AG10803 (cell line): Measurements from ENCODE around the gene SIX1.

Source experiments
- DNase-seq: peaks from one replicate; pipeline ENCODE4 v3.0.0; 2010; ENCODE audit warnings: low read depth
- H3K4me3 ChIP-seq: 2 replicates; pipeline ENCODE4 v1.5.1; 2011; ENCODE audit warnings: mild to moderate bottlenecking, low read length, control low read depth
- TF ChIP-seq, protein P1 (sequence below): conservative IDR thresholded peaks from 2 replicates; pipeline ENCODE4 v1.5.1; 2011; ENCODE audit warnings: mild to moderate bottlenecking, low read length, control low read depth, inconsistent platforms

SIX1 gene

DNA sequence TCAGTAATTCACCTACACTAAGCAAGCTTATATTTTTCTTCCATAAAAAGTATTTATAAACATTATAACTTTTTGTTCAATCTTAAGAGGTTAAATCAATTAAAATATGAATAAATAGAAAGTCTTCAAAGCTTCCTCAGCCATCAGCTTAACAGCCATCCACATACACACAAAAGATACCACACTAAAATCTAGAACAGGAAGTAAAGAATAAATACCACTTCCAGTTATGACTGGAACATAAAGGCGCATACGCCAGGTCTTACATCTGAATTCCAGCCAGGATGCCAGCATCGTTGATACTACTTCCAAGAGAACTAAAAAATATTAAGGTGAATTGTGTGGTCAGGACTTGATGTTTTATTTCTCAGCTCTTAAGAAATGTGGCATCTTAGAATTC, 17.0 kb downstream of the SIX1 start:
- no peak overlapping the region for H3K4me3 ChIP-seq
- no peak for DNase-seq
- TF ChIP-seq, protein P1, sequence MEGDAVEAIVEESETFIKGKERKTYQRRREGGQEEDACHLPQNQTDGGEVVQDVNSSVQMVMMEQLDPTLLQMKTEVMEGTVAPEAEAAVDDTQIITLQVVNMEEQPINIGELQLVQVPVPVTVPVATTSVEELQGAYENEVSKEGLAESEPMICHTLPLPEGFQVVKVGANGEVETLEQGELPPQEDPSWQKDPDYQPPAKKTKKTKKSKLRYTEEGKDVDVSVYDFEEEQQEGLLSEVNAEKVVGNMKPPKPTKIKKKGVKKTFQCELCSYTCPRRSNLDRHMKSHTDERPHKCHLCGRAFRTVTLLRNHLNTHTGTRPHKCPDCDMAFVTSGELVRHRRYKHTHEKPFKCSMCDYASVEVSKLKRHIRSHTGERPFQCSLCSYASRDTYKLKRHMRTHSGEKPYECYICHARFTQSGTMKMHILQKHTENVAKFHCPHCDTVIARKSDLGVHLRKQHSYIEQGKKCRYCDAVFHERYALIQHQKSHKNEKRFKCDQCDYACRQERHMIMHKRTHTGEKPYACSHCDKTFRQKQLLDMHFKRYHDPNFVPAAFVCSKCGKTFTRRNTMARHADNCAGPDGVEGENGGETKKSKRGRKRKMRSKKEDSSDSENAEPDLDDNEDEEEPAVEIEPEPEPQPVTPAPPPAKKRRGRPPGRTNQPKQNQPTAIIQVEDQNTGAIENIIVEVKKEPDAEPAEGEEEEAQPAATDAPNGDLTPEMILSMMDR, result no peak

GRCh38 chr14:60631842-60632241, 17.4 kb downstream of the SIX1 start:
- H3K4me3 ChIP-seq, result no peak overlapping the region
- no peak for DNase-seq
- TF ChIP-seq, protein P1, result no peak

GRCh38 chr14:60630129-60630528, 19.1 kb downstream of the SIX1 start:
- TF ChIP-seq, protein P1, result no peak
- H3K4me3 ChIP-seq, result no peak overlapping the region
- no peak for DNase-seq

GRCh38 chr14:60628892-60629291, 20.4 kb downstream of the SIX1 start:
- H3K4me3 ChIP-seq, result no peak overlapping the region
- DNase-seq, result no peak
- TF ChIP-seq, protein P1, result no peak

- peak; percentile 87 for DNase-seq
- TF ChIP-seq, protein P1, result no peak
- H3K4me3 ChIP-seq, result no peak overlapping the region
Observed at GRCh38 chr14:60622917-60623257, 26.4 kb downstream of the SIX1 start.

DNA sequence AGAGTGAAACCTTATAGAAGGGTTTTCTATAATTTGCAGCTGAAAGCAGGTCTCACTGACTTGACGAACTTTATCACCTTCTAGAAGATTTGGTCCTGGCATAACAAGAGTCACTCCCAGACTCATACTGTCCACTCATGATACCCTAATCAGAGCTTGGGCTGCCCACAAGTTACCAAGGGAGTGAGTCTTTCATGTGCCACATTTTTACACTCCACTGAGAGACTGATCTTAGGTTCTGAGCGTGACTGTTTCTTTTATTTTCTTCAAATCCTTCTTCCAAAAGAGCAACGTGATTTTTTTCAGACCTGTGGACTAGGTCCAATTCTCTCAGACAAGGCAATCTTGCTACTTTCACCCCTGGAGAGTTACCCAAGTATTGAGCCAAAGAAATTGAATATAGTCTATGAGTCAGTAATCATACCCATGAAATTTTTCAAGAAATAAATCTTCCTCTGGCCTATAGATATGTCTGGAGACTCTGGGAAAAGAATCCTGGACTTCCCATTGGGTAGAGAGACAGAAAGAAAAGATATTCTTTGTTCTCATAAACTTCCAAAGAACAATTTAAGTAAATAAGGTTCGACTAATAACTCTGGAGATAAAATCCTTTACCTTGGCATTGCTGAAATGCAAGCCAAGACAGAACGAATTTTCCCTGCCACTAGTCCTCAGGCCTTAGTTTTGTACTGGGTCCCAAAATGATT, 26.9 kb downstream of the SIX1 start:
- TF ChIP-seq, protein P1, result no peak
- DNase-seq, result peak; percentile 38
- H3K4me3 ChIP-seq, result no peak overlapping the region

DNA sequence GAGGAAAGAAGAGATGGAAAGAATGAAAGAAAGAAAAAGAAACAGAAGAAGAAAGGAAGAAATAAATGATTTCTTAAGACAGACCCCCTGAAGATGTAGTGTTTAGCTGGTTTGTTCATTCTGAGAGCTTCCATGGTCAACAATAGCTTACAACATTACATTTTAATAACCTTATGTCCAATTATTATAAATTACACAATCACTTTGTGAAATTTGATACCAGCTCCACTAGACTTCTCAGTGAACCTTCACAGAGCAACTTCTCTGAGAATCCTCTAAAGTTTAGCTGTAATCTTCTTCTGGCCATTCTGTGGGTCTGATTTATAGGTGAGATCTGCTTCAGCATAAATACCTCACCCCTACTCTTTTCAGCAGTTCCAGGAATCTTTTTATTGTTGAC, 27.9 kb downstream of the SIX1 start:
- TF ChIP-seq, protein P1, result no peak
- no peak overlapping the region for H3K4me3 ChIP-seq
- no peak for DNase-seq
